ENCODE results near the gene SASH1.

SASH1 gene

GRCh38 chr6:148342350-148343046 lies at the start of gene SASH1:
SASH1 (plus strand) TSS chr6:148342838; CDS start chr6:148343068, 230 bp downstream.
- DNase-seq (ENCODE audit: extremely low read depth in 1 of 2, low read depth in 1 of 2) = no peak

DNA sequence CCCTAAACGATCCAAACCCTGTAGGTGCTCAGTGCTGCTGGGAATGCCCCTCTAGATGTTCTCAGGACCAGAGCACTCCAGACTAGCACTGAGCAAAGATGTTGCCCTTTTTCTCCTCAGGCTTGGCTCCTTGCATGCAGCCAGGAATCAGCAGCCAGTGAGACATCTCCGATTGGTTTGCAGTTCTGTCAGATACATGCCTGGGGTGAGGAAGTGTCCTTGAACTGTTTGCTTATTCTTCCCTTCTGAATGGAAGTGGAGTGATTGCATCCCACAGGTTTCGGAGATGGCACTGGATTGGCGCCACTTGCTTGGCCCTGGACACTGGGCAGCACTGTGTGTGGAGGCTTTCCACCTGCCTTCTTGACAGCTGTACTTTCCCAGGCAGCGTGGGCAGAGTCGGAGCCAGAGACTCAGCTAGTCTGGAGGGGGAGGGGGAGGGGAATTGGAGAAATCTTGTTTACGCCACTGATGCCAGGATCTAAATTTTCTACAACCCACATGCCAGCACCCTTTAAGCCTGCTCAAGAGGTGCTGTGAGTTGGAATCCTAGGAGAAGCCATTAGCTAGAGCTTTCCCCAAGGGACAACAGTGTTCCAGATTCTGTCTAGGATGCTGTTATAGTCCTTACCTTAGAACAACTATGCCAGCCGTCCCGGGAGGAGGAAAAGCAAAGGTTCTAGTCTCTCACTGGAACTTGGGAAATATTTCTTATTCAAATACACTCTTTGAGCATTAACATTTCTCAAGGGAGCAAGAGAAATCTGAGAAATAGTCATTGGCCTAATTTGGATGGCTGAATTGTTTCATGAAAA lies 49.2 kb upstream of the SASH1 start:
- no peak for DNase-seq (ENCODE audit: extremely low read depth in 1 of 2, low read depth in 1 of 2)

GRCh38 chr6:148294059-148294458 lies 48.6 kb upstream of the SASH1 start:
- no peak for DNase-seq (ENCODE audit: extremely low read depth in 1 of 2, low read depth in 1 of 2)

GRCh38 chr6:148295261-148295887 lies 47.3 kb upstream of the SASH1 start:
- no peak for DNase-seq (ENCODE audit: extremely low read depth in 1 of 2, low read depth in 1 of 2)

DNA sequence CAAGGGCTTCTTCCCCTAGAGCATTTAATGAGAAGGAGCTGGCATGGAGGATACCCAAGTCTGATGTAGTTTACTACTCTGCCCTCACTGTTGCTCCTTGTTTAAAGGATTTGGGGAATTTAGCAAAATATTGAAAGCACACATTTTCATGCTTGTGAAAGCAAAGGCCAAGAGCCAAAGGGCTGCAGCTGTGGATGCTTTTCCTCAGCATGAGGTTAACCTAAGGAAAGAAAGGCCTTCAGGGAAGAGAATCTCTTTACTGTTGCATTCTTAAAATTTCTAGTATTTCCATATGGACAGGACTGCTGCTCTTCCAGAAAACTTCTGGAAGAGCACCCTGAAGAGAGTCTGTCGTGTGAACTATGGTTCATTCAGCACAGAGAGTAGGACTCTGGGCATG lies 45.9 kb upstream of the SASH1 start:
- DNase-seq (ENCODE audit: extremely low read depth in 1 of 2, low read depth in 1 of 2) = no peak

DNA sequence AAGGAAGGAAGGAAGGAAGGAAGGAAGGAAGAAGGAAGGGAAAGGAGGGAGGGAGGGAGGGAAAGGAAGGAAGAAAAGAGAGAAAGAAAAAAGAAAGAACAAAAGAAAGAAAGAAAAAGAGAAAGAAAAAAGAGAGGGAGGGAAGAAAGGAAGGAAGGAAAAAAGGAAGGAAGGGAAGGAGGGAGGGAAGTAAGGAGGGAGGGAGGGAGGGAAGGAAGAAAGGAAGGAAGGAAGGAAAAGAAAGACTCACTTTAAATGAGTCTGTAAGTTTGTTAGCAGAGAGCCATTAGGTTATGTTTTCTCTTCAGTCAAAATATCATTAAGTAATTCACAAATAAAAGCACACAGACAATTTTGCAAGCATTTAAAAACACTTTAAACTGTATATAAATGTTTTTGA lies 44.0 kb upstream of the SASH1 start:
- DNase-seq (ENCODE audit: extremely low read depth in 1 of 2, low read depth in 1 of 2) = no peak

DNA sequence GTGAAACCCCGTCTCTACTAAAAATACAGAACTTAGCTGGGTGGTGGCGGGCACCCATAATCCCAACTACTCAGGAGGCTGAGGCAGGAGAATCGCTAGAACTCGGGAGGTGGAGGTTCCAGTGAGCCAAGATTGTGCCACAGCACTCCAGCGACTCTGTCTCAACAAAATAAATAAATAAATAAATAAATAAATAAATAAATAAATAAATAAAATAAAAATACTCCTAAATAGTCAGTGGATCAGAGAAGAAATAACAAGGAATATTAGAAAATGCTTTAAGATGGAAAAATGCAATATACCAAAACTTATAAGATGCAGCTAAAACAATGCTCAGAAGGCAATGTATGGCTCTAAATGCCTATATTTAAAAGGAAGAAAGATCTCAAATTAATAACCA lies 39.0 kb upstream of the SASH1 start:
- DNase-seq (ENCODE audit: extremely low read depth in 1 of 2, low read depth in 1 of 2) = no peak

- DNase-seq (ENCODE audit: extremely low read depth in 1 of 2, low read depth in 1 of 2) = no peak
These were observed 37.7 kb upstream of the SASH1 start for GRCh38 chr6:148304976-148305375.

DNA sequence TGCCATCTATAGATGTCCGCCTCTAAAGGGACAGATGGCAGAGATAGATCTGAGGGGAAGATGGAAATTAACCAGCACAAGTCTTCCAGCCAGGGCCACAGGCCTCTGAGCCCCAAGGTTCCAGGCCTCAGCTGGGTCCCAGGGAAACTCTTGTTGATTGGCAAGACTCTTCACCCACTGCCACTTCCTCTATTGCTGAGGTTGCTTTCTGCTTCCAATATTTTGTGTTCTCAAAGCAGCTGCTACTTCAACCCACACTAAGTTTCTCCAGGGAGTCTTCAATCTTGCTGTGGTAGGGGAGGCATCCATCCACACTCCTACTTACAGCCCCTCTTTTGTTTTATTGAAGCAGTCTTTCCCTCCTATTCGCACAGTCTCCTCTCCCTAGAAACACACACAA lies 36.4 kb upstream of the SASH1 start:
- DNase-seq (ENCODE audit: extremely low read depth in 1 of 2, low read depth in 1 of 2) = no peak

DNA sequence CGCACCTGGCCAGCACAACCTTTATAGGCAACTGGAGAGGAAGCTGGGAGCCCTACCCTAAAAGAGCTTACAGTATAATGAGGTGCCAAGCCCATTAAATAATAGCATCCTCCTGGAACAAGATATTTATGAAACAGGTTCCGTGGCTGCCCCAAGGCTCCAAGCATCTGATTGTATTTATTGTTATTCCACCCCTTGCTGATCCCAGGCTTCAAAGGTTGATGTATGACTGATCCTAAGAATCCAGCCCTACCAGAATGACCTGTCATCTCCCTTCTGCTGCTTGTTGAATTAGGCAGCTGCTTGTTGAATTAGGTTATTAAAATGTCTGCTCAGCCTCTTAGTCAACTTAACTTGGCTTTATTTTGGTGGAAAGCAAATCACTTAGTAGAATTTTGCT lies 35.2 kb upstream of the SASH1 start:
- DNase-seq (ENCODE audit: extremely low read depth in 1 of 2, low read depth in 1 of 2) = no peak

DNA sequence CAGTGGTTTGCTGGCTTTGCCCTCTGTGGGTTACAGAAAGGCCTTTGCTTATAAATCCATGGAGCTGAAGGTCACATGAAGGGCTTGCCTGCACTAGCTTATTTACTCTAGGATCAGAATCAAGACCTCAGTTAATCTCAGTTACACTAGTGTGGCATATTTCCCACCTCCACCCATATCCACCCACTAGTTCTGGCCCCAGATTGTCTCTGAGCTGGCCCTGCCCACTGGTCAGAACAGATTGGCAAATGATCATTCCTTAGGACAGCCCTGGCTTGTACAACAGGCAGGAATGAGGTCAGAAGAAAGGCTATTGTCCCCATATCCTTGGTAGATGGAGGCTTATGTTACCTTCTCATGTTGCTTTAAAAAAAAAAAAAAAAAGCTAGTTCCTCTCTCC lies 33.3 kb upstream of the SASH1 start:
- DNase-seq (ENCODE audit: extremely low read depth in 1 of 2, low read depth in 1 of 2) = no peak

- DNase-seq (ENCODE audit: extremely low read depth in 1 of 2, low read depth in 1 of 2) = no peak
These were observed 30.5 kb upstream of the SASH1 start for GRCh38 chr6:148311966-148312669.

DNA sequence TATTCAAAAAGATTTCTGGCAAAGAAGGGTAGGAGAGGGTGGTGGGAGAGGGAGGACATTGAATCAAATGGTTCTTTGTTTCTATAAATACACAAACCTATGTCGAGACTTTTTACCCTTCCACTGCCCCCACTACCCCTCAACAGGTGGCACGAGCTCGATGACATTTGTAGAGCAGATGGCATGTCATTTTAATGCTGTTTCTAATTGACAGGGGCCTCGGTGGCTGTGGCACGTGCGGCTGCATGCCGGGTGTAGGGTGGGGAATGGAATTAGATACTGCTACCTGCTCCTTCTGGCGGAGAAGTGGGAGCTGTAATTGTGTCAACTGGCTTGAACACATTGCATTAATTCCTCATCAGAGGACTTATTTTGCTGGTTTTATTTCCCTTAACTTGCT lies 29.1 kb upstream of the SASH1 start:
- DNase-seq (ENCODE audit: extremely low read depth in 1 of 2, low read depth in 1 of 2) = no peak

- DNase-seq (ENCODE audit: extremely low read depth in 1 of 2, low read depth in 1 of 2) = no peak
These were observed 26.3 kb upstream of the SASH1 start for GRCh38 chr6:148316308-148316707.

GRCh38 chr6:148317051-148317450 lies 25.6 kb upstream of the SASH1 start:
- DNase-seq (ENCODE audit: extremely low read depth in 1 of 2, low read depth in 1 of 2) = no peak

DNA sequence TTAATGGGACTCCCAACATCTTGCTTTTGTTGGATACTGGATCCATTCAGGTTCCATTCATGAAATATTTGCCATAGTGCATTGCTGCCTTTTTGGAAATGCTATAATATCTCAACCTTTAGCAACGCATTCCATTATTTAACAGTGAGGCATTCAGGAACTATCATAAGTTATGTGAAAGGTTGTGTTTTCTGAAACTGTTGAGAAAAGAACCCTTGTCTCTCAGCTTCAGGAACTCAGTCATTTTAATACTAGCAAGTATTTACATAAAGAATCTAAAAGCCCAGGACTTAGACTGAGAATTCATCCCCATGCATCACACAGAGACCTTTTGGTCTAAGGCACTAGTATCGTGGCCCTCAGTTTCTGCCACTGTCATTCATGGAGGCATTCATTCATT lies 24.9 kb upstream of the SASH1 start:
- DNase-seq (ENCODE audit: extremely low read depth in 1 of 2, low read depth in 1 of 2) = no peak

DNA sequence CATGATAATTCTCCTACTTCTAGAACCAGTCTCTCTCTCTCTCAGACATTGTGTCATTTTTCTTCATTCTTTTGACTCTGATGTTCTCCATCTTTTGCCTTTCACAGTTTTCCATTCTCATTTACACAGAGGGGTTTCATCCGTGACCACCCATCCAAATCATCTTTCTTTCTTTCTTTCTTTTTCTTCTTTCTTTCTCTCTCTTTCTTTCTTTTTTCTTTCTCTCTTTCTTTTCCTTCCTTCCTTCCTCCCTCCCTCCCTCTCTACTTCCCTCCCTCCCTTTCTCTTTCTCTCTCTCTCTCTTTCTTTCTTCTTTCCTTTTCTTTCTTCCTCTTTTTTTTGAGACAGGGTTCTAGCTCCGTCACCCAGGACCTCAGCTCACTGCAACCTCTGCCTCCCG lies 19.9 kb upstream of the SASH1 start:
- DNase-seq (ENCODE audit: extremely low read depth in 1 of 2, low read depth in 1 of 2) = no peak

GRCh38 chr6:148323344-148323743 lies 19.3 kb upstream of the SASH1 start:
- DNase-seq (ENCODE audit: extremely low read depth in 1 of 2, low read depth in 1 of 2) = no peak

- DNase-seq (ENCODE audit: extremely low read depth in 1 of 2, low read depth in 1 of 2) = no peak
These were observed 18.2 kb upstream of the SASH1 start for GRCh38 chr6:148324297-148324985.

GRCh38 chr6:148325316-148326068 lies 17.1 kb upstream of the SASH1 start:
- no peak for DNase-seq (ENCODE audit: extremely low read depth in 1 of 2, low read depth in 1 of 2)
